H1 (cell line): ENCODE results near the gene GPR176. TPM values are rescaled to one million over a fixed set of nuclear protein-coding genes. Genes with fewer than 3 reads are reported as not detected.
A peak's percentile ranks its signal among the peaks of the same experiment; 100 is the strongest.

ENCODE experiments used
- CBX5 ChIP-seq: fragments of 300-800, 300-1000 bp; sonication (generic); IDR thresholded peaks from 2 replicates; pipeline ENCODE4 v1.7.1; 2016; ENCODE audit warnings: antibody characterized with exemption, low read length, low read depth
- CEBPB ChIP-seq: IDR thresholded peaks from 2 replicates; pipeline ENCODE4 v1.6.1; 2012; ENCODE audit warnings: low read depth, low read length
- EGR1 ChIP-seq: IDR thresholded peaks from 2 replicates; pipeline ENCODE4 v1.6.1; 2011; ENCODE audit warnings: low read depth, low read length, borderline replicate concordance
- EZH2 ChIP-seq: fragments of 200-600 bp; sonication (generic); IDR thresholded peaks from 2 replicates; pipeline ENCODE4 v1.7.1; 2012; ENCODE audit warnings: low read depth, mild to moderate bottlenecking, moderate library complexity, low read length, inconsistent platforms; ENCODE audit not compliant: severe bottlenecking
- FOSL1 ChIP-seq: IDR thresholded peaks from 2 replicates; pipeline ENCODE4 v1.6.1; 2011; ENCODE audit warnings: mild to moderate bottlenecking, low read depth, low read length, moderate library complexity; ENCODE audit not compliant: insufficient read depth
- GABPA ChIP-seq: IDR thresholded peaks from 2 replicates; pipeline ENCODE4 v1.6.1; 2011; ENCODE audit warnings: mild to moderate bottlenecking, low read length, moderate library complexity, borderline replicate concordance; ENCODE audit not compliant: insufficient read depth
- HDAC2 ChIP-seq, 2 experiments: fragments of 300-600 bp in 1 of 2; sonication (generic) in 1 of 2; IDR thresholded peaks; 2 replicates each; pipeline ENCODE4 v1.6.1; 2011 to 2012; ENCODE audit warnings: low read depth in 2 of 2, low read length in 2 of 2, mild to moderate bottlenecking in 2 of 2, moderate library complexity in 2 of 2, borderline replicate concordance in 1 of 2, inconsistent platforms in 1 of 2
- HDAC6 ChIP-seq: IDR thresholded peaks from one replicate; pipeline ENCODE4 v1.7.1; 2012; ENCODE audit warnings: low read depth, mild to moderate bottlenecking, inconsistent platforms, low read length, moderate library complexity
- JUND ChIP-seq: IDR thresholded peaks from 2 replicates; pipeline ENCODE4 v1.6.1; 2011; ENCODE audit warnings: mild to moderate bottlenecking, improper control_type of control experiment, low read length
- KDM5A ChIP-seq: fragments of 200-600 bp; IDR thresholded peaks from 2 replicates; pipeline ENCODE4 v1.7.1; 2012; ENCODE audit warnings: mild to moderate bottlenecking, low read length, inconsistent platforms, mixed read lengths
- NRF1 ChIP-seq: IDR thresholded peaks from 2 replicates; pipeline ENCODE4 v1.6.1; 2011; ENCODE audit warnings: mild to moderate bottlenecking, low read depth, low read length, improper control_type of control experiment
- POU5F1 ChIP-seq: IDR thresholded peaks from 2 replicates; pipeline ENCODE4 v1.6.1; 2011; ENCODE audit warnings: low read depth, mild to moderate bottlenecking, low read length, moderate library complexity
- RNF2 ChIP-seq: fragments of 200-900, 300-1000 bp; sonication (generic); IDR thresholded peaks from 2 replicates; pipeline ENCODE4 v1.7.1; 2016; ENCODE audit warnings: borderline replicate concordance, low read depth, mild to moderate bottlenecking, antibody characterized with exemption, low read length; ENCODE audit not compliant: poor library complexity, severe bottlenecking; ENCODE audit errors: missing control alignments
- RXRA ChIP-seq: IDR thresholded peaks from 2 replicates; pipeline ENCODE4 v1.6.1; 2011; ENCODE audit warnings: low read depth, mild to moderate bottlenecking, low read length, moderate library complexity; ENCODE audit not compliant: insufficient read depth
- SIRT6 ChIP-seq: IDR thresholded peaks from one replicate; pipeline ENCODE4 v1.7.1; 2012; ENCODE audit warnings: low read length, inconsistent platforms
- SP1 ChIP-seq: IDR thresholded peaks from 2 replicates; pipeline ENCODE4 v1.6.1; 2011; ENCODE audit warnings: low read depth, low read length
- SRF ChIP-seq: IDR thresholded peaks from 2 replicates; pipeline ENCODE4 v1.6.1; 2011; ENCODE audit warnings: mild to moderate bottlenecking, low read depth, low read length, moderate library complexity
- YY1 ChIP-seq: IDR thresholded peaks from 2 replicates; pipeline ENCODE4 v1.6.1; 2011; ENCODE audit warnings: low read depth, mild to moderate bottlenecking, low read length
- polyA plus RNA-seq, 7 experiments: library from polyadenylated mRNA; depleted of rRNA in 3 of 7; stranded (reverse) in 5 of 7; unstranded in 2 of 7; fragments of >200 nt in 5 of 7; fragments of 200-250 nt in 2 of 7; gene quantifications; 1 replicate in 5 of 7; 2 replicates in 1 of 7; 4 replicates in 1 of 7; pipeline versions ENCODE4 v1.2.1 to v1.2.3, GENCODE V29; 2011 to 2013; ENCODE audit warnings: missing spikeins in 2 of 7, mixed read lengths in 2 of 7
- total RNA-seq: library from RNA; stranded (reverse); fragmentation: NEBNext Ultra II Directional; extraction: Animal tissue kit (Norgen Biotek cat#: 25700); gene quantifications from 2 replicates; pipeline ENCODE4 v1.2.1, GENCODE V29; 2021
- TF ChIP-seq, protein P1 (sequence below): IDR thresholded peaks from 2 replicates; pipeline ENCODE4 v1.6.1; 2012; ENCODE audit warnings: low read length, inconsistent platforms
- TF ChIP-seq, protein P2 (sequence below): IDR thresholded peaks from 2 replicates; pipeline ENCODE4 v1.6.1; 2012; ENCODE audit warnings: inconsistent platforms
- TF ChIP-seq, protein P3 (sequence below): IDR thresholded peaks from 2 replicates; pipeline ENCODE4 v1.6.1; 2011; ENCODE audit warnings: low read length, improper control_type of control experiment

The GPR176 gene
- total and polyA plus RNA-seq, 2 of the 8 experiments (the other 6 are each of a cell fraction or from before 2014, with no cell fraction given), result 190 to 281 TPM

DNA sequence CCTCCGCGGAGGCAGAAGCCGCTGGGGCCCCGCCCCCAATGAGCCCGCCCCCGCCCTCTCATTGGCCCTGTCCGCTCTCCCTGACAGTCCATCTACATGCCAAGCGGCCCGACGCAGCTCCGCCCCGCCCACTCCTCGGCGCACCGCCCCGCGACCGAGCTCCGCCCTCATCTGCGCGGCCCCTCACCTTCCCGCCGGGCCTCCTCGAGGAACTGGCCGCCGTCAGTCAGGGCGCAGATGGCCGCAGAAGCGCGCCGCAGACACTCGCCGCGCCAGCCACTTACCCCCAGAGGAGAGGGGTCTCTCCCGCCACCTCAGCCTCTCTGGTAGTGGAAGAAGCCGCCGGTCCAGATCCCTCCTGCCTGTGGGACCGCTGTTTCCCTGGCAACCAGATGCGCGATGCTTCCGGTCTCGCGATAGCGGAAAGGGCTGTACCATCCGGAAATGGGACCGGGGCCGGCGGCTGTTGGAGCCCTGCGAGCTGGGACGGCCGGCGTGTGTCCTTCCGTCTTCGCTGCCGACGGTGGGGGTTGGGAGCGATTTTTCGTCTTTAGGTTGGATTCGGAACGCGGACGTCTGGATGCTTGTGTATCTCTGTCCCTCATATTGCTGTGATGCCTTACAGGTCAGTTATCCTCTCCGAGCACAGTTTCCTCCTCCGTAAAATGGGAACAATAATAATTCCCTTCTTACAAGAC, 137.5 kb downstream of the GPR176 start, which contains the start of gene FSIP1 (continued):
- TF ChIP-seq, protein P1, sequence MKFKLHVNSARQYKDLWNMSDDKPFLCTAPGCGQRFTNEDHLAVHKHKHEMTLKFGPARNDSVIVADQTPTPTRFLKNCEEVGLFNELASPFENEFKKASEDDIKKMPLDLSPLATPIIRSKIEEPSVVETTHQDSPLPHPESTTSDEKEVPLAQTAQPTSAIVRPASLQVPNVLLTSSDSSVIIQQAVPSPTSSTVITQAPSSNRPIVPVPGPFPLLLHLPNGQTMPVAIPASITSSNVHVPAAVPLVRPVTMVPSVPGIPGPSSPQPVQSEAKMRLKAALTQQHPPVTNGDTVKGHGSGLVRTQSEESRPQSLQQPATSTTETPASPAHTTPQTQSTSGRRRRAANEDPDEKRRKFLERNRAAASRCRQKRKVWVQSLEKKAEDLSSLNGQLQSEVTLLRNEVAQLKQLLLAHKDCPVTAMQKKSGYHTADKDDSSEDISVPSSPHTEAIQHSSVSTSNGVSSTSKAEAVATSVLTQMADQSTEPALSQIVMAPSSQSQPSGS, result no peak
- TF ChIP-seq YY1 (no peak), POU5F1 (no peak), HDAC6 (no peak), GABPA (no peak), CEBPB (no peak), SRF (0 out of 2 replicates have a peak, but pooled peaks have one; percentile 3), CBX5 (no peak), NRF1 (no peak), JUND (peak; percentile 77), FOSL1 (no peak), HDAC2 (IDR thresholded peaks at IDR 0.05; ENCODE audit: borderline replicate concordance in 1 of 2, low read depth in 2 of 2, low read length in 2 of 2) (peak in 1 of 2 experiments; percentile 78; a peak in 2 of 4 replicates), RNF2 (no peak), EZH2 (no peak), EGR1 (no peak), KDM5A (0 out of 2 replicates have a peak, but pooled peaks have one; percentile 17), RXRA (no peak), SP1 (no peak), SIRT6 (no peak)
- TF ChIP-seq, protein P2, sequence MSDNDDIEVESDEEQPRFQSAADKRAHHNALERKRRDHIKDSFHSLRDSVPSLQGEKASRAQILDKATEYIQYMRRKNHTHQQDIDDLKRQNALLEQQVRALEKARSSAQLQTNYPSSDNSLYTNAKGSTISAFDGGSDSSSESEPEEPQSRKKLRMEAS, result no peak; the same call in none of the 2 replicates
- TF ChIP-seq, protein P3, sequence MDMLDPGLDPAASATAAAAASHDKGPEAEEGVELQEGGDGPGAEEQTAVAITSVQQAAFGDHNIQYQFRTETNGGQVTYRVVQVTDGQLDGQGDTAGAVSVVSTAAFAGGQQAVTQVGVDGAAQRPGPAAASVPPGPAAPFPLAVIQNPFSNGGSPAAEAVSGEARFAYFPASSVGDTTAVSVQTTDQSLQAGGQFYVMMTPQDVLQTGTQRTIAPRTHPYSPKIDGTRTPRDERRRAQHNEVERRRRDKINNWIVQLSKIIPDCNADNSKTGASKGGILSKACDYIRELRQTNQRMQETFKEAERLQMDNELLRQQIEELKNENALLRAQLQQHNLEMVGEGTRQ, result no peak
